Measurements from ENCODE around the gene HIVEP3. TPM values are rescaled to one million over a fixed set of nuclear protein-coding genes. Genes with fewer than 3 reads are reported as not detected.
A peak's percentile ranks its signal among the peaks of the same experiment; 100 is the strongest.

Gene HIVEP3
- total RNA-seq, 2 donors from 2014 or later, result 2.3 to 12.8 TPM

GRCh38 chr1:41844255-41844654 is 74.5 kb downstream of the HIVEP3 start:
- no peaks in the 10 kb centered on the region for H3K9me3 ChIP-seq
- H3K36me3 ChIP-seq, result no peaks in the 10 kb centered on the region
- H3K4me1 ChIP-seq (ENCODE audit: control insufficient read depth in 1 of 2, low read depth in 2 of 2), result peaks cover 0 to 7% of the 10 kb centered on the region in 2 donors
- TF ChIP-seq, protein P1, sequence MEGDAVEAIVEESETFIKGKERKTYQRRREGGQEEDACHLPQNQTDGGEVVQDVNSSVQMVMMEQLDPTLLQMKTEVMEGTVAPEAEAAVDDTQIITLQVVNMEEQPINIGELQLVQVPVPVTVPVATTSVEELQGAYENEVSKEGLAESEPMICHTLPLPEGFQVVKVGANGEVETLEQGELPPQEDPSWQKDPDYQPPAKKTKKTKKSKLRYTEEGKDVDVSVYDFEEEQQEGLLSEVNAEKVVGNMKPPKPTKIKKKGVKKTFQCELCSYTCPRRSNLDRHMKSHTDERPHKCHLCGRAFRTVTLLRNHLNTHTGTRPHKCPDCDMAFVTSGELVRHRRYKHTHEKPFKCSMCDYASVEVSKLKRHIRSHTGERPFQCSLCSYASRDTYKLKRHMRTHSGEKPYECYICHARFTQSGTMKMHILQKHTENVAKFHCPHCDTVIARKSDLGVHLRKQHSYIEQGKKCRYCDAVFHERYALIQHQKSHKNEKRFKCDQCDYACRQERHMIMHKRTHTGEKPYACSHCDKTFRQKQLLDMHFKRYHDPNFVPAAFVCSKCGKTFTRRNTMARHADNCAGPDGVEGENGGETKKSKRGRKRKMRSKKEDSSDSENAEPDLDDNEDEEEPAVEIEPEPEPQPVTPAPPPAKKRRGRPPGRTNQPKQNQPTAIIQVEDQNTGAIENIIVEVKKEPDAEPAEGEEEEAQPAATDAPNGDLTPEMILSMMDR (IDR thresholded peaks at IDR 0.05), result no peak
- H3K27me3 ChIP-seq (replicated peaks; ENCODE audit: insufficient read depth), result no peaks in the 10 kb centered on the region
- no peak overlapping the region for H3K27ac ChIP-seq
- no peak overlapping the region for H3K4me3 ChIP-seq
- no peak for DNase-seq (ENCODE audit: low spot score)
- ATAC-seq (ENCODE audit: insufficient number of reproducible peaks, low FRiP score, low read depth), result no peak

- TF ChIP-seq, protein P1 (IDR thresholded peaks at IDR 0.05), result no peak
- peaks cover 0 to 7% of the 10 kb centered on the region in 2 donors for H3K4me1 ChIP-seq (ENCODE audit: control insufficient read depth in 1 of 2, low read depth in 2 of 2)
- H3K36me3 ChIP-seq, result no peaks in the 10 kb centered on the region
- no peak for DNase-seq (ENCODE audit: low spot score)
- no peaks in the 10 kb centered on the region for H3K9me3 ChIP-seq
- H3K27me3 ChIP-seq (replicated peaks; ENCODE audit: insufficient read depth), result no peaks in the 10 kb centered on the region
- peak; percentile 50 for ATAC-seq (ENCODE audit: insufficient number of reproducible peaks, low FRiP score, low read depth)
- no peak overlapping the region for H3K4me3 ChIP-seq
- no peak overlapping the region for H3K27ac ChIP-seq
These were observed 75.5 kb downstream of the HIVEP3 start for GRCh38 chr1:41842993-41843755.

- no peak overlapping the region for H3K4me3 ChIP-seq
- no peaks in the 10 kb centered on the region for H3K27me3 ChIP-seq (replicated peaks; ENCODE audit: insufficient read depth)
- H3K27ac ChIP-seq, result no peak overlapping the region
- H3K4me1 ChIP-seq (ENCODE audit: control insufficient read depth in 1 of 2, low read depth in 2 of 2), result peaks cover 0 to 7% of the 10 kb centered on the region in 2 donors
- ATAC-seq (ENCODE audit: insufficient number of reproducible peaks, low FRiP score, low read depth) (no peak), DNase-seq (ENCODE audit: low spot score) (no peak)
- H3K9me3 ChIP-seq, result no peaks in the 10 kb centered on the region
- TF ChIP-seq, protein P1 (IDR thresholded peaks at IDR 0.05), result no peak
- H3K36me3 ChIP-seq, result no peaks in the 10 kb centered on the region
These were observed 76.4 kb downstream of the HIVEP3 start for GRCh38 chr1:41842326-41842725.

DNA sequence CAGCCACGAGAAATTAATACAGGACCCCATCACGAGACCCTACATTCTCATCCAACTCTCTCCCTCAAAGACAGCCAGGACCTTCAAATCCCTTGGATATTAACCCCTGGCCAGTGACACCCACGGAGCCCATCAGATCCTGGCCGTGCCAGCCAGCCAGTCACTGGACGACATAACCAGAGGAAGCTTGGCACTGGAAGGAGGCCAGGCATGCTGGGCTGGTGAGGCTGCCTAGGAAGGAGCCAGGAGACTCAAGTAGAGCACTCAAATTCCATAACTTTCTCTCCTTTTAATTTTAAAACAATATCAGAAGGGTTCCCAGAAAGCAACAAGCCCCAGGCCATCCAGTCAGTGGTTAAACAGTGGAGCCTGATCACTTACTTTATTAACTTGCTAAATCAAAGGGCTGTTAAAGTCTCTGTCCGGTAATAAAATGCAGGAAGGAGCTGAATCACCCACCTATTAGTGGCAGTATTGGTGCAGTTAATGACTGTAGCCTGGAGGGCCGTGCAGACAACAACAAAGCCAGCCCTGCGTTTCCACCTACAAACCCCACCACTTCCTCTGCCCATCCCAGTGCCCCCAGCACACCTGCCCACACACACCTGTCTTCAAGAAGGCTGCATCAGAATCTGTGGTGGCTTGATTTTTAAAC is 78.0 kb downstream of the HIVEP3 start:
- Histone ChIP-seq H3K4me1 (ENCODE audit: control insufficient read depth in 1 of 2, low read depth in 2 of 2) (peaks cover 0 to 7% of the 10 kb centered on the region in 2 donors), H3K9me3 (no peaks in the 10 kb centered on the region), H3K4me3 (no peak overlapping the region), H3K27ac (no peak overlapping the region), H3K27me3 (replicated peaks; ENCODE audit: insufficient read depth) (no peaks in the 10 kb centered on the region), H3K36me3 (no peaks in the 10 kb centered on the region)
- TF ChIP-seq, protein P1 (IDR thresholded peaks at IDR 0.05), result no peak
- no peak for ATAC-seq (ENCODE audit: insufficient number of reproducible peaks, low FRiP score, low read depth)
- no peak for DNase-seq (ENCODE audit: low spot score)

- no peak for ATAC-seq (ENCODE audit: insufficient number of reproducible peaks, low FRiP score, low read depth)
- TF ChIP-seq, protein P1 (IDR thresholded peaks at IDR 0.05), result no peak
- no peak for DNase-seq (ENCODE audit: low spot score)
These were observed 80.5 kb downstream of the HIVEP3 start for GRCh38 chr1:41838266-41838665.

More at GRCh38 chr1:41838266-41838665, 80.5 kb downstream of the HIVEP3 start:
- no peaks in the 10 kb centered on the region for H3K27me3 ChIP-seq (replicated peaks; ENCODE audit: insufficient read depth)
- no peak overlapping the region for H3K27ac ChIP-seq
- no peaks in the 10 kb centered on the region for H3K36me3 ChIP-seq
- no peaks in the 10 kb centered on the region for H3K9me3 ChIP-seq
- no peak overlapping the region for H3K4me3 ChIP-seq
- peaks cover 0 to 2% of the 10 kb centered on the region in 2 donors for H3K4me1 ChIP-seq (ENCODE audit: control insufficient read depth in 1 of 2, low read depth in 2 of 2)
